ENCODE results near the gene RALGPS1.

Gene RALGPS1

GRCh38 chr9:127124111-127124531, 209.5 kb downstream of the RALGPS1 start:
- Histone ChIP-seq H3K27me3 (ENCODE audit: insufficient read depth, low read length) (peaks cover 5% of the 10 kb centered on the region), H3K23ac (ENCODE audit: low read length) (no peak overlapping the region), H3K4ac (ENCODE audit: low read depth, low read length) (no peak overlapping the region), H3K18ac (ENCODE audit: low read length) (no peak overlapping the region), H2AK5ac (ENCODE audit: low read length) (no peak overlapping the region), H3K4me2 (ENCODE audit: low read length) (no peak overlapping the region), H3K79me1 (ENCODE audit: low read length) (peaks cover 3% of the 10 kb centered on the region), H3K4me3 (ENCODE audit: low read depth, low read length) (no peak overlapping the region), H2AFZ (ENCODE audit: insufficient read depth, low read length, poor library complexity) (no peak overlapping the region), H4K12ac (ENCODE audit: low read depth, low read length) (no peak overlapping the region), H4K91ac (ENCODE audit: low read depth, low read length) (no peak overlapping the region), H2BK120ac (ENCODE audit: insufficient read depth, low read length, poor library complexity) (no peak overlapping the region), H3K27ac (ENCODE audit: low read depth, low read length) (no peak overlapping the region), H4K8ac (ENCODE audit: low read depth, low read length) (no peak overlapping the region), H3K36me3 (ENCODE audit: control insufficient read depth in 1 of 2, insufficient read depth in 2 of 2, low read length in 2 of 2) (no peaks in the 10 kb centered on the region), H3K9me3 (ENCODE audit: insufficient read depth, low read depth, low read length) (no peaks in the 10 kb centered on the region), H2BK5ac (ENCODE audit: low read depth, low read length, poor library complexity) (no peak overlapping the region), H3K79me2 (ENCODE audit: control insufficient read depth, insufficient read depth, low read length, poor library complexity) (peaks cover 2% of the 10 kb centered on the region), H2BK12ac (ENCODE audit: low read length) (no peak overlapping the region), H3K4me1 (ENCODE audit: control insufficient read depth in 1 of 2, insufficient read depth in 2 of 2, low read length in 2 of 2) (peaks cover 8 to 14% of the 10 kb centered on the region in 2 experiments), H3K9ac (ENCODE audit: low read length) (no peak overlapping the region), H3K14ac (ENCODE audit: low read length) (no peak overlapping the region)
- no peak for DNase-seq
- no CpG with 5 or more reads among the region's 7 CpGs for WGBS (ENCODE audit: extremely low coverage, insufficient coverage, insufficient read length)

GRCh38 chr9:127124792-127125191, 210.2 kb downstream of the RALGPS1 start:
- Histone ChIP-seq H2AK5ac (ENCODE audit: low read length) (no peak overlapping the region), H3K9me3 (ENCODE audit: insufficient read depth, low read depth, low read length) (no peaks in the 10 kb centered on the region), H3K14ac (ENCODE audit: low read length) (no peak overlapping the region), H3K4me1 (ENCODE audit: control insufficient read depth in 1 of 2, insufficient read depth in 2 of 2, low read length in 2 of 2) (peaks cover 11 to 18% of the 10 kb centered on the region in 2 experiments), H3K9ac (ENCODE audit: low read length) (no peak overlapping the region), H3K4ac (ENCODE audit: low read depth, low read length) (no peak overlapping the region), H3K18ac (ENCODE audit: low read length) (no peak overlapping the region), H4K8ac (ENCODE audit: low read depth, low read length) (no peak overlapping the region), H3K4me3 (ENCODE audit: low read depth, low read length) (no peak overlapping the region), H2AFZ (ENCODE audit: insufficient read depth, low read length, poor library complexity) (no peak overlapping the region), H4K91ac (ENCODE audit: low read depth, low read length) (no peak overlapping the region), H3K79me2 (ENCODE audit: control insufficient read depth, insufficient read depth, low read length, poor library complexity) (peaks cover 2% of the 10 kb centered on the region), H3K79me1 (ENCODE audit: low read length) (peaks cover 3% of the 10 kb centered on the region), H2BK5ac (ENCODE audit: low read depth, low read length, poor library complexity) (no peak overlapping the region), H2BK12ac (ENCODE audit: low read length) (no peak overlapping the region), H4K12ac (ENCODE audit: low read depth, low read length) (no peak overlapping the region), H3K36me3 (ENCODE audit: control insufficient read depth in 1 of 2, insufficient read depth in 2 of 2, low read length in 2 of 2) (no peaks in the 10 kb centered on the region), H3K27ac (ENCODE audit: low read depth, low read length) (no peak overlapping the region), H3K4me2 (ENCODE audit: low read length) (no peak overlapping the region), H2BK120ac (ENCODE audit: insufficient read depth, low read length, poor library complexity) (no peak overlapping the region), H3K23ac (ENCODE audit: low read length) (no peak overlapping the region), H3K27me3 (ENCODE audit: insufficient read depth, low read length) (peaks cover 5% of the 10 kb centered on the region)
- WGBS (ENCODE audit: extremely low coverage, insufficient coverage, insufficient read length) = no CpG with 5 or more reads among the region's 2 CpGs
- no peak for DNase-seq

GRCh38 chr9:127126971-127127370, 212.4 kb downstream of the RALGPS1 start:
- Histone ChIP-seq H4K12ac (ENCODE audit: low read depth, low read length) (no peak overlapping the region), H3K36me3 (ENCODE audit: control insufficient read depth in 1 of 2, insufficient read depth in 2 of 2, low read length in 2 of 2) (no peaks in the 10 kb centered on the region), H3K9me3 (ENCODE audit: insufficient read depth, low read depth, low read length) (no peaks in the 10 kb centered on the region), H3K14ac (ENCODE audit: low read length) (no peak overlapping the region), H3K4me3 (ENCODE audit: low read depth, low read length) (no peak overlapping the region), H3K23ac (ENCODE audit: low read length) (no peak overlapping the region), H3K9ac (ENCODE audit: low read length) (no peak overlapping the region), H2BK120ac (ENCODE audit: insufficient read depth, low read length, poor library complexity) (no peak overlapping the region), H2BK5ac (ENCODE audit: low read depth, low read length, poor library complexity) (no peak overlapping the region), H3K27me3 (ENCODE audit: insufficient read depth, low read length) (peaks cover 5% of the 10 kb centered on the region), H3K18ac (ENCODE audit: low read length) (no peak overlapping the region), H3K79me2 (ENCODE audit: control insufficient read depth, insufficient read depth, low read length, poor library complexity) (peaks cover 2% of the 10 kb centered on the region), H4K8ac (ENCODE audit: low read depth, low read length) (no peak overlapping the region), H3K79me1 (ENCODE audit: low read length) (peaks cover 3% of the 10 kb centered on the region), H2AFZ (ENCODE audit: insufficient read depth, low read length, poor library complexity) (no peak overlapping the region), H3K4me1 (ENCODE audit: control insufficient read depth in 1 of 2, insufficient read depth in 2 of 2, low read length in 2 of 2) (peaks cover 18 to 26% of the 10 kb centered on the region in 2 experiments), H4K91ac (ENCODE audit: low read depth, low read length) (no peak overlapping the region), H3K4me2 (ENCODE audit: low read length) (no peak overlapping the region), H2AK5ac (ENCODE audit: low read length) (no peak overlapping the region), H3K4ac (ENCODE audit: low read depth, low read length) (no peak overlapping the region), H3K27ac (ENCODE audit: low read depth, low read length) (no peak overlapping the region), H2BK12ac (ENCODE audit: low read length) (no peak overlapping the region)
- DNase-seq = no peak
- no CpG with 5 or more reads among the region's 1 CpG for WGBS (ENCODE audit: extremely low coverage, insufficient coverage, insufficient read length)

DNA sequence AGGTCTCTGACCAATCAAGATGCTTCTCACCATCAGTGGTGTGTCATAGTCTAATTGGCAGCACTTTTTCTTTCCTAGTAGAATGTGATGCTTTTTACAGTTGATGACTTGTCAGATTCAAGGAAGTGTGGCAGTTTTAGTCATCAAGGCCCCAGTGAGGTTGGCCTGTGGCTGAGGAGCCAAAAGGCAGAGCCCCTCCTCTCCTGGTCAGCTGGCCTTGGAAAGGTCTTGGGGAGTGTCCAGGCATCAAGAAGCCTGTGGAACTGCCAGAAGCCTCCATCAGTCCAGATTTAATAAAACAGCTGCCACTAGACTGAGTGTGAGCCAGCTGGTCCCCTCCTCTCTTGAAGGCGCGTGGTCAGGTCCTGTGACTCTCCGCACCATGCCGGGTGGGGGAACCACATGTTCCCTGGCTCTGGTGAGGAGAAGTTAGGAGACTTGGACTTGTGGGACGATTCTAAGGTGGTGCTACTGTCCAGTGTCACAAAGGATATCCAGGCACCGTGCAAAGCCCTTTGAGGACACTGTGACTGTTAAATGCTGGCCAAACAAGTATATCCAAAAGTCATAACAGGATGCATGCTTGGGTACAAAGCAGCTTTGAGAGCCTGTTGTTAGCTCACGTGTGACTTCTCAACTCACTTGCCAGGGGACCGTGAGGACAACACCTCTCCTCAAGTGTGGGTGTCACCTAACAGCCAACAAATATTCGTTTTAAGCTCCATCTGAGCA, 213.9 kb downstream of the RALGPS1 start:
- peaks cover 2% of the 10 kb centered on the region for H3K27me3 ChIP-seq (ENCODE audit: insufficient read depth, low read length)
- no peak overlapping the region for H2AK5ac ChIP-seq (ENCODE audit: low read length)
- H3K36me3 ChIP-seq (ENCODE audit: control insufficient read depth in 1 of 2, insufficient read depth in 2 of 2, low read length in 2 of 2) = no peaks in the 10 kb centered on the region
- H3K27ac ChIP-seq (ENCODE audit: low read depth, low read length) = no peak overlapping the region
- no peak overlapping the region for H4K8ac ChIP-seq (ENCODE audit: low read depth, low read length)
- H2BK12ac ChIP-seq (ENCODE audit: low read length) = no peak overlapping the region
- H3K9ac ChIP-seq (ENCODE audit: low read length) = no peak overlapping the region
- H2BK5ac ChIP-seq (ENCODE audit: low read depth, low read length, poor library complexity) = no peak overlapping the region
- no peaks in the 10 kb centered on the region for H3K79me2 ChIP-seq (ENCODE audit: control insufficient read depth, insufficient read depth, low read length, poor library complexity)
- H3K14ac ChIP-seq (ENCODE audit: low read length) = no peak overlapping the region
- WGBS (ENCODE audit: extremely low coverage, insufficient coverage, insufficient read length) = no CpG with 5 or more reads among the region's 9 CpGs
- H3K4me2 ChIP-seq (ENCODE audit: low read length) = no peak overlapping the region
- no peak overlapping the region for H3K23ac ChIP-seq (ENCODE audit: low read length)
- H2BK120ac ChIP-seq (ENCODE audit: insufficient read depth, low read length, poor library complexity) = no peak overlapping the region
- DNase-seq = no peak
- H3K79me1 ChIP-seq (ENCODE audit: low read length) = no peaks in the 10 kb centered on the region
- no peak overlapping the region for H2AFZ ChIP-seq (ENCODE audit: insufficient read depth, low read length, poor library complexity)
- no peak overlapping the region for H3K18ac ChIP-seq (ENCODE audit: low read length)
- H3K9me3 ChIP-seq (ENCODE audit: insufficient read depth, low read depth, low read length) = no peaks in the 10 kb centered on the region
- no peak overlapping the region for H3K4ac ChIP-seq (ENCODE audit: low read depth, low read length)
- peaks cover 16 to 23% of the 10 kb centered on the region in 2 experiments for H3K4me1 ChIP-seq (ENCODE audit: control insufficient read depth in 1 of 2, insufficient read depth in 2 of 2, low read length in 2 of 2)
- H4K12ac ChIP-seq (ENCODE audit: low read depth, low read length) = no peak overlapping the region
- no peak overlapping the region for H4K91ac ChIP-seq (ENCODE audit: low read depth, low read length)
- H3K4me3 ChIP-seq (ENCODE audit: low read depth, low read length) = no peak overlapping the region
